Prostate gland (tissue), 2 donors: ENCODE results near the gene CCDC97.

ENCODE experiments used
- POLR2A ChIP-seq: fragments of 450-650 bp; IDR thresholded peaks from one replicate; pipeline ENCODE4 v1.6.1; 2016; ENCODE audit warnings: antibody characterized with exemption, mild to moderate bottlenecking
- POLR2AphosphoS5 ChIP-seq: sonication (generic); formaldehyde crosslinking; IDR thresholded peaks from one replicate; pipeline ENCODE4 v1.6.1; 2017; ENCODE audit warnings: antibody characterized with exemption
- TF ChIP-seq, protein P1 (sequence below), 4 experiments: fragments of 200-600 bp in 2 of 4; fragments of 450-650 bp in 2 of 4; sonication (generic) in 2 of 4; IDR thresholded peaks; 1 replicate in 3 of 4; 2 replicates in 1 of 4; pipeline ENCODE4 v1.5.1; 2016 to 2019; ENCODE audit warnings: antibody characterized with exemption in 4 of 4, mild to moderate bottlenecking in 2 of 4, moderate library complexity in 2 of 4

DNA sequence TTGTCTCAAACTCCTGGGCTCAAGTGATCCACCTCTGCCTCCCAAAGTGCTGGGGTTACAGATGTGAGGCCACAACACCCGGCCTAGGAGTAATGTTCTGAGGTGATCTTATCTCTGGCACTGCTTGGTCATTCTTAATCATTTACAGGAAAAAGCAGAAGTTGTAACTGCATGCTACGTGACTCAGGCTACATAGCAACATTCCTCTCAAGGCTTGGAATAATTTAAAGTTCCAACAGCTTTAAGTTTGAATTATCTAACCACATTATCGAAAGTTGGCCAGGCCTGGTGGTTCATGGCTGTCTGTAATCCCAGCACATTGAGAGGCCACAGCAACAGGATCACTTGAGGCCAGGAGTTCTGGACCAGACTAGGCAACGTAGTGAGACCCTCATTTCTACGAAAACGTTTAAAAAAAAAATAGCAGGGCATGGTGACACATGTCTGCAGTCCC is 57.9 kb downstream of the CCDC97 start:
- TF ChIP-seq POLR2AphosphoS5 (no peak), POLR2A (no peak)
- TF ChIP-seq, protein P1, sequence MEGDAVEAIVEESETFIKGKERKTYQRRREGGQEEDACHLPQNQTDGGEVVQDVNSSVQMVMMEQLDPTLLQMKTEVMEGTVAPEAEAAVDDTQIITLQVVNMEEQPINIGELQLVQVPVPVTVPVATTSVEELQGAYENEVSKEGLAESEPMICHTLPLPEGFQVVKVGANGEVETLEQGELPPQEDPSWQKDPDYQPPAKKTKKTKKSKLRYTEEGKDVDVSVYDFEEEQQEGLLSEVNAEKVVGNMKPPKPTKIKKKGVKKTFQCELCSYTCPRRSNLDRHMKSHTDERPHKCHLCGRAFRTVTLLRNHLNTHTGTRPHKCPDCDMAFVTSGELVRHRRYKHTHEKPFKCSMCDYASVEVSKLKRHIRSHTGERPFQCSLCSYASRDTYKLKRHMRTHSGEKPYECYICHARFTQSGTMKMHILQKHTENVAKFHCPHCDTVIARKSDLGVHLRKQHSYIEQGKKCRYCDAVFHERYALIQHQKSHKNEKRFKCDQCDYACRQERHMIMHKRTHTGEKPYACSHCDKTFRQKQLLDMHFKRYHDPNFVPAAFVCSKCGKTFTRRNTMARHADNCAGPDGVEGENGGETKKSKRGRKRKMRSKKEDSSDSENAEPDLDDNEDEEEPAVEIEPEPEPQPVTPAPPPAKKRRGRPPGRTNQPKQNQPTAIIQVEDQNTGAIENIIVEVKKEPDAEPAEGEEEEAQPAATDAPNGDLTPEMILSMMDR (IDR thresholded peaks at IDR 0.05), result no peak
